Neural cell (in vitro differentiated cells): Measurements from ENCODE around the gene PARVA.

ENCODE experiments used
- EP300 ChIP-seq: fragments of 450-650 bp; conservative IDR thresholded peaks from 2 replicates; pipeline ENCODE4 v1.6.1; 2014; ENCODE audit warnings: antibody characterized with exemption, mild to moderate bottlenecking, moderate library complexity; ENCODE audit not compliant: poor library complexity, severe bottlenecking
- RAD21 ChIP-seq: fragments of 450-650 bp; conservative IDR thresholded peaks from 2 replicates; pipeline ENCODE4 v1.6.1; 2014; ENCODE audit warnings: antibody characterized with exemption, mild to moderate bottlenecking, moderate library complexity

DNA sequence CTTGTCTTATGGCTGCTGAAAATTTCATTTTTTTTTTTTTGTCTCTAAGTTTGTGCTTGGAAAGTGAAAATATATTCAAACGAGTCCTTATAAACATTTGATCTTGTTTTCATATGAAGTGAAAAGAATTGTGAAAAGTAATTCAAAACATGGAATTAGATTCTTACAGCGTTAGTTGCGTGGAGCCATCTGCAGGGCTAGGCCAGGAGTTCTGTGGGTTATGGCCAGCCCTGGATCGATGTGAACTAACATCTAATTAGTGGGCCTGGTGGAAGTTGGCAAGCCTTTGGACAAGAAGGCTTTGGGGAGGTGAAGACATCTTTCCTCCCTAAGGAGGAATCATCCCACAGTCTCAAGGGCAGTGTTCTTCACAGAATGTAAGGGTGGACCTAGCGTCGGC is 37.2 kb downstream of the PARVA start:
- TF ChIP-seq EP300 (no peak), RAD21 (no peak)
